SU-DHL-6 (cell line): Measurements from ENCODE around the gene PCDHGB1.
A peak's percentile ranks its signal among the peaks of the same experiment; 100 is the strongest.

Source experiments
- H2AFZ ChIP-seq: fragments of 200-600 bp; sonication (generic); 2 replicates; pipeline ENCODE4 v1.6.1; 2014; ENCODE audit warnings: low read depth, mild to moderate bottlenecking, moderate library complexity, mixed read lengths, antibody characterized with exemption, low read length; ENCODE audit not compliant: severe bottlenecking
- H3F3A ChIP-seq: fragments of 200-600 bp; shearing (Covaris generic); 2 replicates; pipeline ENCODE4 v1.6.0; 2016; ENCODE audit warnings: antibody characterized with exemption, mild to moderate bottlenecking; ENCODE audit not compliant: insufficient read depth
- H3K27ac ChIP-seq: fragments of 200-600 bp; sonication (generic); 2 replicates; pipeline ENCODE4 v1.5.1; 2016; ENCODE audit warnings: low read depth, mild to moderate bottlenecking, low read length, moderate library complexity, mixed read lengths
- H3K27me3 ChIP-seq: fragments of 200-600 bp; sonication (generic), shearing (Covaris generic); 2 replicates; pipeline ENCODE4 v1.6.0; 2014; ENCODE audit warnings: mild to moderate bottlenecking, low read length
- H3K36me3 ChIP-seq: fragments of 200-600 bp; sonication (generic); 2 replicates; pipeline ENCODE4 v1.6.1; 2014; ENCODE audit warnings: mild to moderate bottlenecking, low read length, mixed read lengths
- H3K4me2 ChIP-seq: fragments of 300-600, 200-600 bp; shearing (Covaris generic), sonication (generic); 2 replicates; pipeline ENCODE4 v1.6.0; 2014; ENCODE audit warnings: low read length, low read depth, mild to moderate bottlenecking; ENCODE audit not compliant: poor library complexity, severe bottlenecking
- H3K4me3 ChIP-seq: fragments of 200-600 bp; sonication (generic); 2 replicates; pipeline ENCODE4 v1.5.1; 2014; ENCODE audit warnings: antibody characterized with exemption, low read length, mild to moderate bottlenecking, mixed read lengths; ENCODE audit not compliant: insufficient read depth, poor library complexity, severe bottlenecking
- H3K79me2 ChIP-seq: fragments of 200-600 bp; sonication (generic); 2 replicates; pipeline ENCODE4 v1.6.1; 2014; ENCODE audit warnings: mild to moderate bottlenecking, low read length, moderate library complexity; ENCODE audit not compliant: insufficient read depth
- H3K9ac ChIP-seq: fragments of 200-600 bp; sonication (generic); 2 replicates; pipeline ENCODE4 v1.7.0; 2014; ENCODE audit warnings: mild to moderate bottlenecking, low read length
- H3K9me2 ChIP-seq: fragments of 200-600 bp; sonication (generic); replicated peaks from 2 replicates; pipeline ENCODE4 v1.6.1; 2014; ENCODE audit warnings: low read length; ENCODE audit not compliant: insufficient read depth
- H3K9me3 ChIP-seq: fragments of 200-600 bp; sonication (generic); 2 replicates; pipeline ENCODE4 v1.6.1; 2014; ENCODE audit warnings: low read length, mixed read lengths; ENCODE audit not compliant: insufficient read depth
- H4K20me1 ChIP-seq: fragments of 200-600 bp; sonication (generic); 2 replicates; pipeline ENCODE4 v1.6.1; 2014; ENCODE audit warnings: low read depth, mild to moderate bottlenecking, antibody characterized with exemption, low read length, moderate library complexity, mixed read lengths
- CTCF ChIP-seq: fragments of 200-600 bp; sonication (generic); IDR thresholded peaks from one replicate; pipeline ENCODE4 v1.5.1; 2017; ENCODE audit warnings: antibody characterized with exemption, mild to moderate bottlenecking, low read length, moderate library complexity; ENCODE audit not compliant: insufficient read depth, poor library complexity, severe bottlenecking
- EZH2phosphoT487 ChIP-seq: fragments of 200-600 bp; sonication (generic), shearing (Covaris generic); conservative IDR thresholded peaks from 2 replicates; pipeline ENCODE4 v1.6.1; 2018; ENCODE audit warnings: mild to moderate bottlenecking, antibody characterized with exemption, low read length, moderate library complexity, mixed read lengths

PCDHGB1 gene

GRCh38 chr5:141369994-141370848, 20.3 kb downstream of the PCDHGB1 start, which contains the start of gene PCDHGB3:
Gene PCDHGB3 (plus strand): TSS chr5:141370242. CDS start chr5:141370395, 153 bp downstream.
- H3K9me2 ChIP-seq = no peaks in the 10 kb centered on the region
- H3K27me3 ChIP-seq = no peaks in the 10 kb centered on the region
- peaks cover 48% of the 10 kb centered on the region; the same call in 1 of the 2 replicates for H3K9me3 ChIP-seq
- peak within 1 kb of the TSS; percentile 91 for H3K4me2 ChIP-seq
- H3F3A ChIP-seq = 0 out of 2 replicates have a peak, but pooled peaks cover 3% of the 10 kb centered on the region
- H3K27ac ChIP-seq = peak within 1 kb of the TSS; percentile 24; the same call in 1 of the 2 replicates
- peak within 1 kb of the TSS; percentile 48 for H3K9ac ChIP-seq
- H2AFZ ChIP-seq = peak within 1 kb of the TSS; percentile 81
- H4K20me1 ChIP-seq = no peaks in the 10 kb centered on the region
- no peaks in the 10 kb centered on the region; the same call in 1 of the 2 replicates for H3K79me2 ChIP-seq
- H3K36me3 ChIP-seq = peaks cover 18% of the 10 kb centered on the region
- H3K4me3 ChIP-seq = peak within 1 kb of the TSS; percentile 57
- no peak for TF ChIP-seq EZH2phosphoT487
- TF ChIP-seq CTCF = peak; percentile 74

- H4K20me1 ChIP-seq = no peaks in the 10 kb centered on the region
- H3K9me2 ChIP-seq = no peaks in the 10 kb centered on the region
- H3K9me3 ChIP-seq = peaks cover 50% of the 10 kb centered on the region; the same call in 1 of the 2 replicates
- TF ChIP-seq EZH2phosphoT487 = no peak
- no peak overlapping the region for H3K4me2 ChIP-seq
- H3K79me2 ChIP-seq = no peaks in the 10 kb centered on the region; the same call in 1 of the 2 replicates
- H2AFZ ChIP-seq = no peak overlapping the region
- H3K27me3 ChIP-seq = no peaks in the 10 kb centered on the region
- peaks cover 18% of the 10 kb centered on the region for H3K36me3 ChIP-seq
- H3K9ac ChIP-seq = no peak overlapping the region
- H3K4me3 ChIP-seq = no peak overlapping the region
- H3K27ac ChIP-seq = no peak overlapping the region
- 0 out of 2 replicates have a peak, but pooled peaks cover 3% of the 10 kb centered on the region for H3F3A ChIP-seq
These were observed 21.9 kb downstream of the PCDHGB1 start for GRCh38 chr5:141371572-141372475.

- H3K36me3 ChIP-seq = peaks cover 23% of the 10 kb centered on the region
- no peaks in the 10 kb centered on the region for H3K9me2 ChIP-seq
- peaks cover 7% of the 10 kb centered on the region; the same call in 1 of the 2 replicates for H3K79me2 ChIP-seq
- H3K4me3 ChIP-seq = peak within 1 kb of the TSS; percentile 18
- no peaks in the 10 kb centered on the region for H3F3A ChIP-seq
- TF ChIP-seq CTCF (no peak), EZH2phosphoT487 (no peak)
- peak within 1 kb of the TSS; percentile 35 for H3K4me2 ChIP-seq
- H3K9me3 ChIP-seq = peaks cover 58% of the 10 kb centered on the region; the same call in 1 of the 2 replicates
- no peaks in the 10 kb centered on the region for H4K20me1 ChIP-seq
- no peak within 1 kb of the TSS for H2AFZ ChIP-seq
- no peaks in the 10 kb centered on the region for H3K27me3 ChIP-seq
- H3K9ac ChIP-seq = no peak within 1 kb of the TSS
- no peak within 1 kb of the TSS for H3K27ac ChIP-seq
These were observed 23.9 kb downstream of the PCDHGB1 start, which contains the start of gene PCDHGA6 for GRCh38 chr5:141373673-141374317. Gene PCDHGA6 (plus strand): TSS chr5:141373891. CDS start chr5:141374084, 193 bp downstream.
